A673 (cell line): Measurements from ENCODE around the gene ATP2B1. TPM values are rescaled to one million over a fixed set of nuclear protein-coding genes. Genes with fewer than 3 reads are reported as not detected.

ENCODE experiments used
- BruUV-seq: library from RNA; stranded (reverse); fragments of 400-500 nt; replicated peaks from 2 replicates; lab custom pipeline; 2021; lab: Mats Ljungman, UMichigan
- CTCF ChIA-PET: fragments of 300-600 bp; sonication (Branson Sonifier 250); formaldehyde crosslinking; loops from one replicate; lab custom pipeline; 2022; ENCODE audit warnings: antibody characterized with exemption; lab: Charles Lee
- POLR2A ChIA-PET: fragments of 300-600 bp; sonication (Branson Sonifier 250); formaldehyde crosslinking; loops from one replicate; lab custom pipeline; 2022; ENCODE audit warnings: antibody characterized with exemption; ENCODE audit not compliant: low non-redundant PET; lab: Charles Lee
- DNase-seq: peaks from one replicate; pipeline ENCODE4 v3.0.0-alpha.2; 2015; ENCODE audit warnings: low spot score
- H3K27ac ChIP-seq: fragments of 200-600 bp; sonication (generic); 2 replicates; pipeline ENCODE4 v1.5.1; 2016; ENCODE audit warnings: mixed run types, low read depth, mild to moderate bottlenecking, mixed read lengths, antibody characterized with exemption, low read length; ENCODE audit not compliant: poor library complexity, severe bottlenecking
- H3K27me3 ChIP-seq: fragments of 200-600 bp; sonication (generic); replicated peaks from 2 replicates; pipeline ENCODE4 v1.6.1; 2017; ENCODE audit warnings: mixed run types, low read depth, mild to moderate bottlenecking, mixed read lengths, antibody characterized with exemption, low read length; ENCODE audit not compliant: insufficient read depth, poor library complexity
- H3K36me3 ChIP-seq: fragments of 200-600 bp; sonication (generic); 2 replicates; pipeline ENCODE4 v1.6.1; 2016; ENCODE audit warnings: mixed run types, mild to moderate bottlenecking, mixed read lengths, antibody characterized with exemption, low read length; ENCODE audit not compliant: insufficient read depth, poor library complexity, severe bottlenecking
- H3K4me1 ChIP-seq: fragments of 200-600 bp; sonication (generic); 2 replicates; pipeline ENCODE4 v1.6.1; 2017; ENCODE audit warnings: mixed run types, mild to moderate bottlenecking, mixed read lengths, antibody characterized with exemption, low read length; ENCODE audit not compliant: insufficient read depth, poor library complexity, severe bottlenecking
- H3K4me3 ChIP-seq: fragments of 200-600 bp; sonication (generic); 2 replicates; pipeline ENCODE4 v1.5.1; 2016; ENCODE audit warnings: low read depth, mixed run types, mild to moderate bottlenecking, mixed read lengths, low read length; ENCODE audit not compliant: poor library complexity, severe bottlenecking
- H3K9me3 ChIP-seq: fragments of 200-600 bp; sonication (generic); 2 replicates; pipeline ENCODE4 v1.6.1; 2016; ENCODE audit warnings: mixed run types, low read depth, mild to moderate bottlenecking, mixed read lengths, antibody characterized with exemption, low read length; ENCODE audit not compliant: poor library complexity, severe bottlenecking
- EZH2 ChIP-seq: fragments of 200-600 bp; sonication (generic); IDR thresholded peaks from 2 replicates; pipeline ENCODE4 v1.6.1; 2017; ENCODE audit warnings: borderline replicate concordance, low read depth, mild to moderate bottlenecking, mixed read lengths, antibody characterized with exemption, low read length; ENCODE audit not compliant: poor library complexity, severe bottlenecking
- intact Hi-C: fragments of 100-400 bp; cut with micrococcal nuclease; formaldehyde crosslinking; loops from one replicate; pipeline ENCODE4 v1.10.0; 2022; ENCODE audit not compliant: unreplicated experiment
- total RNA-seq: library from RNA; stranded (reverse); gene quantifications from 2 replicates; pipeline ENCODE4 v1.2.3, GENCODE V29; 2021
- TF ChIP-seq, protein P1 (sequence below): fragments of 300-800, 200-600 bp; sonication (generic); conservative IDR thresholded peaks from 2 replicates; pipeline ENCODE4 v1.5.1; 2017; ENCODE audit warnings: low read depth, mild to moderate bottlenecking, antibody characterized with exemption, low read length, moderate library complexity, mixed read lengths

Gene ATP2B1
- total RNA-seq, 1 experiment from 2014 or later, result 44.2 TPM

DNA sequence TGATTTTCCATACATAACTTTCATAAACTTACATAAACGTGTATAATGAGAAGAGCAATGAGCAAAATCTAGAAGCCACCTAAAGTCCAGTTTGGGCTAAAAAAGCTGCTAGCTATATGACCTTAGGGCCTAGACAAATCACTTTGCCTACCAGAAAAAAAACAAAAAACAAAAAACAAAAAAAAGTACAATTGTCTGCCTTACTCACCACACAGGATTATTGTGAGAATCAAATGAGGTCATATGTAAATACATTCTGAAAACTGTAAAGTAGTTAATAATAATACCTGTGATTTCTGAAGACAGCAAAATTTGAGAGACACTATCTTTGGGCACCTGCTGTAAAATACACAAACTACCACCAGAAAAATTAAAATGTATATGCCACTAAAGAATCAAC lies 4.2 kb downstream of the ATP2B1 start:
- no peak for TF ChIP-seq EZH2
- TF ChIP-seq, protein P1, sequence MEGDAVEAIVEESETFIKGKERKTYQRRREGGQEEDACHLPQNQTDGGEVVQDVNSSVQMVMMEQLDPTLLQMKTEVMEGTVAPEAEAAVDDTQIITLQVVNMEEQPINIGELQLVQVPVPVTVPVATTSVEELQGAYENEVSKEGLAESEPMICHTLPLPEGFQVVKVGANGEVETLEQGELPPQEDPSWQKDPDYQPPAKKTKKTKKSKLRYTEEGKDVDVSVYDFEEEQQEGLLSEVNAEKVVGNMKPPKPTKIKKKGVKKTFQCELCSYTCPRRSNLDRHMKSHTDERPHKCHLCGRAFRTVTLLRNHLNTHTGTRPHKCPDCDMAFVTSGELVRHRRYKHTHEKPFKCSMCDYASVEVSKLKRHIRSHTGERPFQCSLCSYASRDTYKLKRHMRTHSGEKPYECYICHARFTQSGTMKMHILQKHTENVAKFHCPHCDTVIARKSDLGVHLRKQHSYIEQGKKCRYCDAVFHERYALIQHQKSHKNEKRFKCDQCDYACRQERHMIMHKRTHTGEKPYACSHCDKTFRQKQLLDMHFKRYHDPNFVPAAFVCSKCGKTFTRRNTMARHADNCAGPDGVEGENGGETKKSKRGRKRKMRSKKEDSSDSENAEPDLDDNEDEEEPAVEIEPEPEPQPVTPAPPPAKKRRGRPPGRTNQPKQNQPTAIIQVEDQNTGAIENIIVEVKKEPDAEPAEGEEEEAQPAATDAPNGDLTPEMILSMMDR, result no peak
- POLR2A ChIA-PET, result interaction anchor here (0.7 kb wide), 1 partner anchor 22 kb away, joined by 3 read pairs; no protein-coding TSS in a partner anchor
- Histone ChIP-seq H3K27ac (no peak overlapping the region), H3K4me1 (peaks cover 9% of the 10 kb centered on the region), H3K4me3 (no peak overlapping the region), H3K27me3 (no peaks in the 10 kb centered on the region), H3K36me3 (no peaks in the 10 kb centered on the region), H3K9me3 (no peaks in the 10 kb centered on the region)
- BruUV-seq, result no TSS peak
- intact Hi-C loops, result loop anchor here (10.0 kb wide), 1 partner anchor 1150 kb away; no protein-coding TSS in a partner anchor
- no peak for DNase-seq
- CTCF ChIA-PET, result no interaction called here

DNA sequence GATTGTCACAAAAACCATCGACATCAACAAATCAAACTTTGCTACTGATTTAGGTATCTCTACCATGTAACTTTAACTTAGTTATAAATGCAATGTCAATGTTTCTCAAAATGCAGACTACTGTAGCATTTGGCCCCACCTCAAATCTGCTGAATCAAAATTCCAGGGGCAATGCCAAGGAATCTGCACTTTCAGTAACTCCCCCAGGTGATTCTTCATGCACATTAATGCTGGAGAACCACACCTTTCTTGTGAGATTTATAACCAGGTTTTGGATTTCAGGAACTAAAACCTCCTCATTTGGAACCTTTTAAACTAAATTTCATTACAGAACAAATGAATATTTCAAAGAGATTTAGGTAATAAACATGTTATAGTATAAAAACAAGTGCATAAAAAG lies 4.9 kb downstream of the ATP2B1 start:
- ChIA-PET CTCF (no interaction called here), POLR2A (interaction anchor here (0.7 kb wide), 1 partner anchor 22 kb away, joined by 3 read pairs; no protein-coding TSS in a partner anchor)
- intact Hi-C loops, result loop anchor here (10.0 kb wide), 1 partner anchor 1151 kb away; no protein-coding TSS in a partner anchor
- no TSS peak for BruUV-seq
- no peak for DNase-seq
- TF ChIP-seq, protein P1, result no peak
- TF ChIP-seq EZH2, result no peak
- Histone ChIP-seq H3K4me3 (no peak overlapping the region), H3K27ac (no peak overlapping the region), H3K27me3 (no peaks in the 10 kb centered on the region), H3K36me3 (no peaks in the 10 kb centered on the region), H3K9me3 (no peaks in the 10 kb centered on the region), H3K4me1 (peaks cover 9% of the 10 kb centered on the region)

DNA sequence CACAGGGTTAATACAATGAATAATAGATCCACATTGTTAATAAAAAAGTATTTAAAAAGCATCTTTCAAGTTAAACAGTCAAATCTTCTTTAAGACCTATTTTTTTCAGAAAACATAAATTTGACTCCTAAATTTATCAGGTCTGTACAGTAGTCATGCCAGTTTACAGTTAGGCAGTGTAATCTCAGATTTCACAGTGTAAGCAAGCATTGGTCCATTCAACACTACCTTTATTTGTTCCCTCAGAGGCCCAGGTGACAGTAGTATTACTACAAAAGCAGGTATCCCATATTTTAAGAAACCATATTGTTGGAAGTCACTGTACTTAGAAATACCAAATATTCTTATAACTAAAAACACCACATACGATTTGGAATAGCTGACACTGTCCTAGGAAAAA lies 6.1 kb downstream of the ATP2B1 start:
- H3K36me3 ChIP-seq, result no peaks in the 10 kb centered on the region
- intact Hi-C loops, result loop anchor here (10.0 kb wide), 1 partner anchor 1152 kb away; no protein-coding TSS in a partner anchor
- BruUV-seq, result no TSS peak
- no peak overlapping the region for H3K4me3 ChIP-seq
- H3K9me3 ChIP-seq, result no peaks in the 10 kb centered on the region
- H3K4me1 ChIP-seq, result peaks cover 9% of the 10 kb centered on the region
- no peak for DNase-seq
- no peaks in the 10 kb centered on the region for H3K27me3 ChIP-seq
- no peak overlapping the region for H3K27ac ChIP-seq
- no peak for TF ChIP-seq EZH2
- TF ChIP-seq, protein P1, result no peak
- POLR2A ChIA-PET, result no interaction called here
- CTCF ChIA-PET, result no interaction called here
